Adrenal gland (tissue), 5 donors: ENCODE measurements around the gene BPHL.

Source experiments
- CTCF ChIP-seq, 6 experiments: fragments of 450-650 bp in 4 of 6; fragments of 200-600 bp in 2 of 6; sonication (generic) in 1 of 6; IDR thresholded peaks; 1 replicate in 5 of 6; 2 replicates in 1 of 6; pipeline versions ENCODE4 v1.5.1 to v1.8.0; 2016 to 2021; ENCODE audit warnings: antibody characterized with exemption in 6 of 6, mild to moderate bottlenecking in 2 of 6, moderate library complexity in 1 of 6
- POLR2A ChIP-seq, 2 donors: fragments of 450-650 bp; IDR thresholded peaks; one replicate each; pipeline ENCODE4 v1.6.1; 2017; ENCODE audit warnings: antibody characterized with exemption in 2 of 2, mild to moderate bottlenecking in 2 of 2, moderate library complexity in 1 of 2
- donor health status: DM: no; HTN: no; CAD: no.

GRCh38 chr6:3102875-3103274 is 15.6 kb upstream of the BPHL start:
- TF ChIP-seq POLR2A (IDR thresholded peaks at IDR 0.05) = no peak
- no peak for TF ChIP-seq CTCF (IDR thresholded peaks at IDR 0.05)
